OCI-LY1 (cell line): ENCODE measurements around the gene GLT8D1.

Source experiments
- H2AFZ ChIP-seq: fragments of 200-600 bp; sonication (generic), shearing (Covaris generic); 2 replicates; pipeline ENCODE4 v1.6.0; 2014; ENCODE audit warnings: antibody characterized with exemption, mild to moderate bottlenecking, low read length
- H3F3A ChIP-seq: fragments of 200-600 bp; sonication (generic), shearing (Covaris generic); 2 replicates; pipeline ENCODE4 v1.6.0; 2014; ENCODE audit warnings: mild to moderate bottlenecking, antibody characterized with exemption, low read length, moderate library complexity; ENCODE audit not compliant: insufficient read depth
- H3K27ac ChIP-seq: fragments of 200-600 bp; sonication (generic); 2 replicates; pipeline ENCODE4 v1.5.1; 2014; ENCODE audit warnings: low read length, mixed run types, mild to moderate bottlenecking, low read depth; ENCODE audit not compliant: poor library complexity, severe bottlenecking
- H3K27me3 ChIP-seq: fragments of 200-600 bp; sonication (generic); 2 replicates; pipeline ENCODE4 v1.6.0; 2014; ENCODE audit warnings: antibody characterized with exemption, mild to moderate bottlenecking, low read length, moderate library complexity; ENCODE audit not compliant: insufficient read depth
- H3K36me3 ChIP-seq: fragments of 200-600 bp; sonication (generic); 2 replicates; pipeline ENCODE4 v1.6.1; 2014; ENCODE audit warnings: mild to moderate bottlenecking, antibody characterized with exemption, low read length, moderate library complexity, mixed read lengths; ENCODE audit not compliant: insufficient read depth
- H3K4me1 ChIP-seq: fragments of 200-600 bp; sonication (generic); 2 replicates; pipeline ENCODE4 v1.5.1; 2014; ENCODE audit warnings: mild to moderate bottlenecking, low read length, moderate library complexity; ENCODE audit not compliant: insufficient read depth, severe bottlenecking
- H3K4me2 ChIP-seq: fragments of 200-600 bp; sonication (generic), shearing (Covaris generic); 2 replicates; pipeline ENCODE4 v1.6.1; 2014; ENCODE audit warnings: low read length
- H3K4me3 ChIP-seq: fragments of 200-600 bp; sonication (generic); 2 replicates; pipeline ENCODE4 v1.5.1; 2014; ENCODE audit warnings: low read length, low read depth, mild to moderate bottlenecking, mixed read lengths; ENCODE audit not compliant: poor library complexity, severe bottlenecking
- H3K79me2 ChIP-seq: fragments of 200-600 bp; shearing (Covaris generic); 2 replicates; pipeline ENCODE4 v1.6.1; 2016; ENCODE audit warnings: mixed run types, low read length, mixed read lengths; ENCODE audit not compliant: insufficient read depth
- H3K9ac ChIP-seq: fragments of 200-600 bp; sonication (generic), shearing (Covaris generic); 2 replicates; pipeline ENCODE4 v1.6.1; 2014; ENCODE audit warnings: mild to moderate bottlenecking, low read length, mixed read lengths
- H3K9me2 ChIP-seq: fragments of 200-600 bp; sonication (generic), shearing (Covaris generic); 2 replicates; pipeline ENCODE4 v1.6.1; 2014; ENCODE audit warnings: low read depth, mild to moderate bottlenecking, low read length, mixed read lengths
- H3K9me3 ChIP-seq: fragments of 200-600 bp; shearing (Covaris generic); 2 replicates; pipeline ENCODE4 v1.6.1; 2014; ENCODE audit warnings: low read length, mixed read lengths
- H4K20me1 ChIP-seq: fragments of 200-600 bp; sonication (generic), shearing (Covaris generic); 2 replicates; pipeline ENCODE4 v1.6.0; 2016; ENCODE audit warnings: mild to moderate bottlenecking, low read length; ENCODE audit not compliant: insufficient read depth
- EZH2 ChIP-seq: fragments of 200-600 bp; sonication (generic), shearing (Covaris generic); IDR thresholded peaks from 2 replicates; pipeline ENCODE4 v1.8.0; 2017; ENCODE audit warnings: borderline replicate concordance, mixed run types, mild to moderate bottlenecking, antibody characterized with exemption, low read length, moderate library complexity, mixed read lengths
- TF ChIP-seq, protein P1 (sequence below): fragments of 200-600 bp; sonication (generic), shearing (Covaris generic); IDR thresholded peaks from 2 replicates; pipeline ENCODE4 v1.5.1; 2017; ENCODE audit warnings: mild to moderate bottlenecking, antibody characterized with exemption, low read length, moderate library complexity, mixed read lengths

Gene GLT8D1

DNA sequence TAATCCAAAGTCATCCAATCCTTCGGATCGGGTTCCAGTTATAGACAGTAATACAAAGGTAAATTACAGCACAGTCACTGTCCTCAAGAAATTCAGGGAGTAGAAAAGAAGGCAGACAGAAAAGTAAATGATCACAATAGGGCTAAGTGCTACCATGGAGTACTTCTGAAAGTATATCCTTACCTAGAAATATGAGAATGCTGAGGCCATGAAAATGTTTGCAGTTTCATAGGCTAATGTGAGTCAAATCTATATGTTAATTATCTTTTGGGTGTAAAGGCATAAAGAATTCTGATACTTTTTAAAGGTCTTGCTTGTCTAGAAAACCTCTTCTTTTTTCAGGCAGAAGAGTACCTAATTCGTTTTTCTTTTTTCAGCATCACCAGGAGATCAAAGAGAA, 49.7 kb downstream of the GLT8D1 start:
- no peaks in the 10 kb centered on the region for H3K79me2 ChIP-seq
- peaks cover 81% of the 10 kb centered on the region for H3K36me3 ChIP-seq
- no peak overlapping the region for H3K9ac ChIP-seq
- H3K9me2 ChIP-seq: no peaks in the 10 kb centered on the region
- no peaks in the 10 kb centered on the region for H3K4me1 ChIP-seq
- no peaks in the 10 kb centered on the region for H3F3A ChIP-seq
- TF ChIP-seq, protein P1, sequence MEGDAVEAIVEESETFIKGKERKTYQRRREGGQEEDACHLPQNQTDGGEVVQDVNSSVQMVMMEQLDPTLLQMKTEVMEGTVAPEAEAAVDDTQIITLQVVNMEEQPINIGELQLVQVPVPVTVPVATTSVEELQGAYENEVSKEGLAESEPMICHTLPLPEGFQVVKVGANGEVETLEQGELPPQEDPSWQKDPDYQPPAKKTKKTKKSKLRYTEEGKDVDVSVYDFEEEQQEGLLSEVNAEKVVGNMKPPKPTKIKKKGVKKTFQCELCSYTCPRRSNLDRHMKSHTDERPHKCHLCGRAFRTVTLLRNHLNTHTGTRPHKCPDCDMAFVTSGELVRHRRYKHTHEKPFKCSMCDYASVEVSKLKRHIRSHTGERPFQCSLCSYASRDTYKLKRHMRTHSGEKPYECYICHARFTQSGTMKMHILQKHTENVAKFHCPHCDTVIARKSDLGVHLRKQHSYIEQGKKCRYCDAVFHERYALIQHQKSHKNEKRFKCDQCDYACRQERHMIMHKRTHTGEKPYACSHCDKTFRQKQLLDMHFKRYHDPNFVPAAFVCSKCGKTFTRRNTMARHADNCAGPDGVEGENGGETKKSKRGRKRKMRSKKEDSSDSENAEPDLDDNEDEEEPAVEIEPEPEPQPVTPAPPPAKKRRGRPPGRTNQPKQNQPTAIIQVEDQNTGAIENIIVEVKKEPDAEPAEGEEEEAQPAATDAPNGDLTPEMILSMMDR: no peak
- TF ChIP-seq EZH2: no peak
- H3K27ac ChIP-seq: no peak overlapping the region
- no peaks in the 10 kb centered on the region for H3K9me3 ChIP-seq
- no peak overlapping the region for H2AFZ ChIP-seq
- H4K20me1 ChIP-seq: no peaks in the 10 kb centered on the region
- H3K4me3 ChIP-seq: no peak overlapping the region
- H3K27me3 ChIP-seq: no peaks in the 10 kb centered on the region
- H3K4me2 ChIP-seq: no peak overlapping the region

DNA sequence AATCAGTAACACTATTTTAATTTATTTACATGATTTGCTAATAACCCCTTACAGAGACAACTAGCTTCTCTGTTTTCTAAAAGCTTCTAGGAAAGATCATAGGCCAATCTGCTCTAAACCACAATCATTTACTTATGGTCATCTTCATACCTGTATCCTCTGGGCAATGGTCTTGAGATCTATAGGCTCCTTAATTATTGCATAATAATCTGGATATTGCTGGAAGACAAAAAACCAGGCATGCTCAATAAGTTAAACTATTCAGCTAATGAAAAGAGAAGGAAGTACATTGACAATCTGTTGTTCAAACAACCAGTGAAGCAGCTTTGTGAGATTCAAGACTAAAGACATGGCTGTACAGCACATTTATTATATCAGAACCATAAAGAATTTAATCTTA, 54.0 kb downstream of the GLT8D1 start:
- no peaks in the 10 kb centered on the region for H4K20me1 ChIP-seq
- no peak for TF ChIP-seq EZH2
- TF ChIP-seq, protein P1: no peak
- H3K9ac ChIP-seq: no peak overlapping the region
- H3K36me3 ChIP-seq: peaks cover 84% of the 10 kb centered on the region
- H3K9me2 ChIP-seq: no peaks in the 10 kb centered on the region
- no peak overlapping the region for H3K27ac ChIP-seq
- no peaks in the 10 kb centered on the region for H3K4me1 ChIP-seq
- no peaks in the 10 kb centered on the region for H3K79me2 ChIP-seq
- no peaks in the 10 kb centered on the region for H3K27me3 ChIP-seq
- no peaks in the 10 kb centered on the region for H3F3A ChIP-seq
- no peak overlapping the region for H2AFZ ChIP-seq
- no peak overlapping the region for H3K4me3 ChIP-seq
- no peaks in the 10 kb centered on the region for H3K9me3 ChIP-seq
- H3K4me2 ChIP-seq: no peak overlapping the region

DNA sequence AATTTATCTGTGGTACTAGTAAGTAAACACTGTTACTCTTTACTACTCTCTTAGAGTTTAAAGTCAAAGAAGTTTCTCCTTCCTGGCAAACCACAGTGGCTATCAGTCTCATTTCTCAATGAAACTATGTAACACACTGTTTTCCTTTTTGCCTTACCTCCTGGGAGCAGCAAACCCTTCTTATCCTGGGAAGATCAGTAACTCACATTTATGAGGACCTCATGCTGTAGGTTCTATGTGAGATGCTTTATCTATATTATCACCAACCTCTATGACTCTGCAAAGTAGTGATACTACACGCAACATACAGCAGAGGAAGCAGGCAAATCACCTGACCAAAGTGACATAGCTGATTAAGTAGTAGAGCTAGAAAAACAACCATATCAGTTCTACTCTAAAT, 55.2 kb downstream of the GLT8D1 start:
- Histone ChIP-seq H4K20me1 (no peaks in the 10 kb centered on the region), H3K36me3 (peaks cover 86% of the 10 kb centered on the region), H3K27me3 (no peaks in the 10 kb centered on the region), H3K27ac (no peak overlapping the region), H3K4me1 (no peaks in the 10 kb centered on the region), H3K4me2 (no peak overlapping the region), H3K9me3 (no peaks in the 10 kb centered on the region), H3K9me2 (no peaks in the 10 kb centered on the region), H3F3A (no peaks in the 10 kb centered on the region), H3K9ac (no peak overlapping the region), H2AFZ (no peak overlapping the region), H3K4me3 (no peak overlapping the region), H3K79me2 (no peaks in the 10 kb centered on the region)
- TF ChIP-seq, protein P1: no peak
- TF ChIP-seq EZH2: no peak
